K562 (cell line): ENCODE data around the gene CMIP. TPM values are rescaled to one million over a fixed set of nuclear protein-coding genes. Genes with fewer than 3 reads are reported as not detected.

ENCODE experiments used
- GABPB2 ChIP-seq: fragments of 250-450 bp; sonication (Bioruptor Pico); conservative IDR thresholded peaks from 2 replicates; pipeline ENCODE4 v1.5.1; 2021; ENCODE audit warnings: mild to moderate bottlenecking
- GATAD2B ChIP-seq: fragments of 450-650 bp; IDR thresholded peaks from 2 replicates; pipeline ENCODE4 v1.6.1; 2017; ENCODE audit warnings: mild to moderate bottlenecking, borderline replicate concordance
- HDAC1 ChIP-seq, 2 experiments: fragments of 450-650 bp; IDR thresholded peaks; 2 replicates each; pipeline ENCODE4 v1.6.1; 2016 to 2017; ENCODE audit warnings: inconsistent platforms in 1 of 2, mild to moderate bottlenecking in 1 of 2, moderate library complexity in 1 of 2
- MAFG ChIP-seq: fragments of 450-650 bp; conservative IDR thresholded peaks from 2 replicates; pipeline ENCODE4 v1.6.1; 2016; ENCODE audit warnings: missing genetic modification characterization, missing compliant biosample characterization
- MAFK ChIP-seq: IDR thresholded peaks from 2 replicates; pipeline ENCODE4 v1.6.1; 2011; ENCODE audit warnings: low read length, improper control_type of control experiment
- NCOA1 ChIP-seq: fragments of 450-650 bp; IDR thresholded peaks from 2 replicates; pipeline ENCODE4 v1.6.1; 2016; ENCODE audit warnings: low read depth
- POLR2G ChIP-seq: fragments of 200-400 bp; formaldehyde crosslinking; IDR thresholded peaks from 2 replicates; pipeline ENCODE4 v1.6.1; 2017; ENCODE audit warnings: low read depth, mild to moderate bottlenecking, antibody characterized with exemption, low read length, moderate library complexity
- ZC3H8 ChIP-seq: fragments of 450-650 bp; IDR thresholded peaks from 2 replicates; pipeline ENCODE4 v1.6.1; 2017
- ZNF124 ChIP-seq: sonication (generic); formaldehyde crosslinking; IDR thresholded peaks from 2 replicates; pipeline ENCODE4 v1.8.1; 2022; ENCODE audit warnings: missing genetic modification reagents
- polyA plus RNA-seq, 8 experiments: library from polyadenylated mRNA; depleted of rRNA in 4 of 8; stranded (reverse) in 5 of 8; unstranded in 3 of 8; fragments of >200 nt; fragmentation: Nextera tagmentation in 2 of 8; fragmentation: Illumina TruSeq in 1 of 8; extraction: Ambion mirVana in 2 of 8; extraction: Trizol in 1 of 8; gene quantifications; 2 replicates each; pipeline versions ENCODE4 v1.2.1 to v1.2.3, GENCODE V29; 2011 to 2014; ENCODE audit warnings: inconsistent platforms in 1 of 8, missing spikeins in 1 of 8
- total RNA-seq, 7 experiments: library from RNA; depleted of rRNA in 6 of 7; stranded (reverse); fragments of >200 nt in 6 of 7; fragmentation: Illumina TruSeq in 2 of 7; extraction: Trizol in 2 of 7; gene quantifications; 2 replicates each; pipeline versions ENCODE4 v1.2.1 to v1.2.3, GENCODE V29; 2011 to 2021; ENCODE audit warnings: low replicate concordance in 1 of 7
- TF ChIP-seq, protein P1 (sequence below): sonication (generic); formaldehyde crosslinking; IDR thresholded peaks from 2 replicates; pipeline ENCODE4 v1.8.1; 2023; ENCODE audit warnings: missing genetic modification reagents, mild to moderate bottlenecking, borderline replicate concordance
- TF ChIP-seq, protein P2 (sequence below): fragments of 200-800 bp; sonication (Bioruptor generic); IDR thresholded peaks from 2 replicates; pipeline ENCODE4 v1.6.1; 2016; ENCODE audit warnings: missing genetic modification characterization, missing compliant biosample characterization
- TF ChIP-seq, protein P3 (sequence below): fragments of 450-650 bp; formaldehyde crosslinking; conservative IDR thresholded peaks from 2 replicates; pipeline ENCODE4 v1.4.0; 2022; ENCODE audit warnings: mild to moderate bottlenecking, missing genetic modification characterization
- TF ChIP-seq, protein P4 (sequence below): sonication (generic); formaldehyde crosslinking; IDR thresholded peaks from 2 replicates; pipeline ENCODE4 v1.8.1; 2023; ENCODE audit warnings: mild to moderate bottlenecking, missing genetic modification reagents

The CMIP gene
- total and polyA plus RNA-seq, 9 of the 15 experiments (the other 6 are each of a cell fraction or from before 2014, with no cell fraction given) = 0.94 to 82.5 (median 10.3) TPM

DNA sequence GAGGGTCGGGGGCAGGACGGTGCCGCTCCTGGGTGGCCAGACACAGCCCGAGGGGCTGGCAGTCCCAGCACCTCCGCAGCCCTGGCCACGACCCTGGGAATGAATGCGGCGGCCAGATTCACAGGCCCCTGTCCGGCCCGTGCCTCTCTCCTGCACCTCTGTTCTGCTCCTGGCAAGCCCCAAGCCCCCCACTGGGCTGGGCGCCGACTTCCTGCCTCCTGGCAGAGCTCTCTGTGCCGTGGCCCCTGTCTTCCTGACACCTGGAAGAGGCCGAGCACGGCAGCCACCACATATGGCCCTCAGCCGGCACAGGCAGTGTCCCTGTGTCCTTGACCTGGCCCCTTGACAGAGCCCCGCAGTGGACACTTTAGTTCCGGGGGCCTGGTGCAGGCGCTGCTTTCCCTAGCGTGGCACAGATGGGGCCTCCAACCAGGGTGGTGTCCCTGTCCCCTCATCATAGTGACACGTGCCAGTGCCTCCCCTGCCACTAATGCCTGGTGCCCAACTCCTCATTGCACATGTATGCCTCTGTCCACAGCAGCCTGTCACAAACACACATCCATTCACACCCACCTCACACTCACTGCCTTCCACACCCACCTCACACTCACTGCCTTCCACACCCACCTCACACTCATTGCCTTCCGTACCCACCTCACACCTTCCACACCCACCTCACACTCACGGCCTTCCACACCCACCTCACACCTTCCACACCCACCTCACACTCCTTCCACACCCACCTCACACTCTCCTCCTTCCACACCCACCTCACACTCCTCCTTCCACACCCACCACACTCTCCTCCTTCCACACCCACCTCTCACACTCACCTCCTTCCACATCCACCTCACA lies 223.9 kb downstream of the CMIP start (continued):
- TF ChIP-seq GABPB2 (no peak), ZC3H8 (no peak), MAFG (tag) (no peak), MAFK (no peak), POLR2G (peak; percentile 52), GATAD2B (no peak), NCOA1 (no peak), ZNF124 (no peak), HDAC1 (IDR thresholded peaks at IDR 0.05) (0 out of 4 replicates have a peak, but pooled peaks of 1 of the 2 experiments have one; percentile 21)
- TF ChIP-seq, protein P1, sequence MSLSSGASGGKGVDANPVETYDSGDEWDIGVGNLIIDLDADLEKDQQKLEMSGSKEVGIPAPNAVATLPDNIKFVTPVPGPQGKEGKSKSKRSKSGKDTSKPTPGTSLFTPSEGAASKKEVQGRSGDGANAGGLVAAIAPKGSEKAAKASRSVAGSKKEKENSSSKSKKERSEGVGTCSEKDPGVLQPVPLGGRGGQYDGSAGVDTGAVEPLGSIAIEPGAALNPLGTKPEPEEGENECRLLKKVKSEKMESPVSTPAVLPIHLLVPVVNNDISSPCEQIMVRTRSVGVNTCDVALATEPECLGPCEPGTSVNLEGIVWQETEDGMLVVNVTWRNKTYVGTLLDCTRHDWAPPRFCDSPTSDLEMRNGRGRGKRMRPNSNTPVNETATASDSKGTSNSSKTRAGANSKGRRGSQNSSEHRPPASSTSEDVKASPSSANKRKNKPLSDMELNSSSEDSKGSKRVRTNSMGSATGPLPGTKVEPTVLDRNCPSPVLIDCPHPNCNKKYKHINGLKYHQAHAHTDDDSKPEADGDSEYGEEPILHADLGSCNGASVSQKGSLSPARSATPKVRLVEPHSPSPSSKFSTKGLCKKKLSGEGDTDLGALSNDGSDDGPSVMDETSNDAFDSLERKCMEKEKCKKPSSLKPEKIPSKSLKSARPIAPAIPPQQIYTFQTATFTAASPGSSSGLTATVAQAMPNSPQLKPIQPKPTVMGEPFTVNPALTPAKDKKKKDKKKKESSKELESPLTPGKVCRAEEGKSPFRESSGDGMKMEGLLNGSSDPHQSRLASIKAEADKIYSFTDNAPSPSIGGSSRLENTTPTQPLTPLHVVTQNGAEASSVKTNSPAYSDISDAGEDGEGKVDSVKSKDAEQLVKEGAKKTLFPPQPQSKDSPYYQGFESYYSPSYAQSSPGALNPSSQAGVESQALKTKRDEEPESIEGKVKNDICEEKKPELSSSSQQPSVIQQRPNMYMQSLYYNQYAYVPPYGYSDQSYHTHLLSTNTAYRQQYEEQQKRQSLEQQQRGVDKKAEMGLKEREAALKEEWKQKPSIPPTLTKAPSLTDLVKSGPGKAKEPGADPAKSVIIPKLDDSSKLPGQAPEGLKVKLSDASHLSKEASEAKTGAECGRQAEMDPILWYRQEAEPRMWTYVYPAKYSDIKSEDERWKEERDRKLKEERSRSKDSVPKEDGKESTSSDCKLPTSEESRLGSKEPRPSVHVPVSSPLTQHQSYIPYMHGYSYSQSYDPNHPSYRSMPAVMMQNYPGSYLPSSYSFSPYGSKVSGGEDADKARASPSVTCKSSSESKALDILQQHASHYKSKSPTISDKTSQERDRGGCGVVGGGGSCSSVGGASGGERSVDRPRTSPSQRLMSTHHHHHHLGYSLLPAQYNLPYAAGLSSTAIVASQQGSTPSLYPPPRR (CRISPR knock-in tag) = no peak
- TF ChIP-seq, protein P2, sequence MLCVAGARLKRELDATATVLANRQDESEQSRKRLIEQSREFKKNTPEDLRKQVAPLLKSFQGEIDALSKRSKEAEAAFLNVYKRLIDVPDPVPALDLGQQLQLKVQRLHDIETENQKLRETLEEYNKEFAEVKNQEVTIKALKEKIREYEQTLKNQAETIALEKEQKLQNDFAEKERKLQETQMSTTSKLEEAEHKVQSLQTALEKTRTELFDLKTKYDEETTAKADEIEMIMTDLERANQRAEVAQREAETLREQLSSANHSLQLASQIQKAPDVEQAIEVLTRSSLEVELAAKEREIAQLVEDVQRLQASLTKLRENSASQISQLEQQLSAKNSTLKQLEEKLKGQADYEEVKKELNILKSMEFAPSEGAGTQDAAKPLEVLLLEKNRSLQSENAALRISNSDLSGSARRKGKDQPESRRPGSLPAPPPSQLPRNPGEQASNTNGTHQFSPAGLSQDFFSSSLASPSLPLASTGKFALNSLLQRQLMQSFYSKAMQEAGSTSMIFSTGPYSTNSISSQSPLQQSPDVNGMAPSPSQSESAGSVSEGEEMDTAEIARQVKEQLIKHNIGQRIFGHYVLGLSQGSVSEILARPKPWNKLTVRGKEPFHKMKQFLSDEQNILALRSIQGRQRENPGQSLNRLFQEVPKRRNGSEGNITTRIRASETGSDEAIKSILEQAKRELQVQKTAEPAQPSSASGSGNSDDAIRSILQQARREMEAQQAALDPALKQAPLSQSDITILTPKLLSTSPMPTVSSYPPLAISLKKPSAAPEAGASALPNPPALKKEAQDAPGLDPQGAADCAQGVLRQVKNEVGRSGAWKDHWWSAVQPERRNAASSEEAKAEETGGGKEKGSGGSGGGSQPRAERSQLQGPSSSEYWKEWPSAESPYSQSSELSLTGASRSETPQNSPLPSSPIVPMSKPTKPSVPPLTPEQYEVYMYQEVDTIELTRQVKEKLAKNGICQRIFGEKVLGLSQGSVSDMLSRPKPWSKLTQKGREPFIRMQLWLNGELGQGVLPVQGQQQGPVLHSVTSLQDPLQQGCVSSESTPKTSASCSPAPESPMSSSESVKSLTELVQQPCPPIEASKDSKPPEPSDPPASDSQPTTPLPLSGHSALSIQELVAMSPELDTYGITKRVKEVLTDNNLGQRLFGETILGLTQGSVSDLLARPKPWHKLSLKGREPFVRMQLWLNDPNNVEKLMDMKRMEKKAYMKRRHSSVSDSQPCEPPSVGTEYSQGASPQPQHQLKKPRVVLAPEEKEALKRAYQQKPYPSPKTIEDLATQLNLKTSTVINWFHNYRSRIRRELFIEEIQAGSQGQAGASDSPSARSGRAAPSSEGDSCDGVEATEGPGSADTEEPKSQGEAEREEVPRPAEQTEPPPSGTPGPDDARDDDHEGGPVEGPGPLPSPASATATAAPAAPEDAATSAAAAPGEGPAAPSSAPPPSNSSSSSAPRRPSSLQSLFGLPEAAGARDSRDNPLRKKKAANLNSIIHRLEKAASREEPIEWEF (CRISPR knock-in tag) = no peak
- TF ChIP-seq, protein P3, sequence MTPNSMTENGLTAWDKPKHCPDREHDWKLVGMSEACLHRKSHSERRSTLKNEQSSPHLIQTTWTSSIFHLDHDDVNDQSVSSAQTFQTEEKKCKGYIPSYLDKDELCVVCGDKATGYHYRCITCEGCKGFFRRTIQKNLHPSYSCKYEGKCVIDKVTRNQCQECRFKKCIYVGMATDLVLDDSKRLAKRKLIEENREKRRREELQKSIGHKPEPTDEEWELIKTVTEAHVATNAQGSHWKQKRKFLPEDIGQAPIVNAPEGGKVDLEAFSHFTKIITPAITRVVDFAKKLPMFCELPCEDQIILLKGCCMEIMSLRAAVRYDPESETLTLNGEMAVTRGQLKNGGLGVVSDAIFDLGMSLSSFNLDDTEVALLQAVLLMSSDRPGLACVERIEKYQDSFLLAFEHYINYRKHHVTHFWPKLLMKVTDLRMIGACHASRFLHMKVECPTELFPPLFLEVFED (CRISPR knock-in tag) = peak; percentile 75; the same call in 1 of the 2 replicates
- TF ChIP-seq, protein P4, sequence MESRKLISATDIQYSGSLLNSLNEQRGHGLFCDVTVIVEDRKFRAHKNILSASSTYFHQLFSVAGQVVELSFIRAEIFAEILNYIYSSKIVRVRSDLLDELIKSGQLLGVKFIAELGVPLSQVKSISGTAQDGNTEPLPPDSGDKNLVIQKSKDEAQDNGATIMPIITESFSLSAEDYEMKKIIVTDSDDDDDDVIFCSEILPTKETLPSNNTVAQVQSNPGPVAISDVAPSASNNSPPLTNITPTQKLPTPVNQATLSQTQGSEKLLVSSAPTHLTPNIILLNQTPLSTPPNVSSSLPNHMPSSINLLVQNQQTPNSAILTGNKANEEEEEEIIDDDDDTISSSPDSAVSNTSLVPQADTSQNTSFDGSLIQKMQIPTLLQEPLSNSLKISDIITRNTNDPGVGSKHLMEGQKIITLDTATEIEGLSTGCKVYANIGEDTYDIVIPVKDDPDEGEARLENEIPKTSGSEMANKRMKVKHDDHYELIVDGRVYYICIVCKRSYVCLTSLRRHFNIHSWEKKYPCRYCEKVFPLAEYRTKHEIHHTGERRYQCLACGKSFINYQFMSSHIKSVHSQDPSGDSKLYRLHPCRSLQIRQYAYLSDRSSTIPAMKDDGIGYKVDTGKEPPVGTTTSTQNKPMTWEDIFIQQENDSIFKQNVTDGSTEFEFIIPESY (CRISPR knock-in tag) = 0 out of 2 replicates have a peak, but pooled peaks have one; percentile 10
